ENCODE measurements around the gene SCAMP4.

The SCAMP4 gene, protein sequence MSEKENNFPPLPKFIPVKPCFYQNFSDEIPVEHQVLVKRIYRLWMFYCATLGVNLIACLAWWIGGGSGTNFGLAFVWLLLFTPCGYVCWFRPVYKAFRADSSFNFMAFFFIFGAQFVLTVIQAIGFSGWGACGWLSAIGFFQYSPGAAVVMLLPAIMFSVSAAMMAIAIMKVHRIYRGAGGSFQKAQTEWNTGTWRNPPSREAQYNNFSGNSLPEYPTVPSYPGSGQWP

DNA sequence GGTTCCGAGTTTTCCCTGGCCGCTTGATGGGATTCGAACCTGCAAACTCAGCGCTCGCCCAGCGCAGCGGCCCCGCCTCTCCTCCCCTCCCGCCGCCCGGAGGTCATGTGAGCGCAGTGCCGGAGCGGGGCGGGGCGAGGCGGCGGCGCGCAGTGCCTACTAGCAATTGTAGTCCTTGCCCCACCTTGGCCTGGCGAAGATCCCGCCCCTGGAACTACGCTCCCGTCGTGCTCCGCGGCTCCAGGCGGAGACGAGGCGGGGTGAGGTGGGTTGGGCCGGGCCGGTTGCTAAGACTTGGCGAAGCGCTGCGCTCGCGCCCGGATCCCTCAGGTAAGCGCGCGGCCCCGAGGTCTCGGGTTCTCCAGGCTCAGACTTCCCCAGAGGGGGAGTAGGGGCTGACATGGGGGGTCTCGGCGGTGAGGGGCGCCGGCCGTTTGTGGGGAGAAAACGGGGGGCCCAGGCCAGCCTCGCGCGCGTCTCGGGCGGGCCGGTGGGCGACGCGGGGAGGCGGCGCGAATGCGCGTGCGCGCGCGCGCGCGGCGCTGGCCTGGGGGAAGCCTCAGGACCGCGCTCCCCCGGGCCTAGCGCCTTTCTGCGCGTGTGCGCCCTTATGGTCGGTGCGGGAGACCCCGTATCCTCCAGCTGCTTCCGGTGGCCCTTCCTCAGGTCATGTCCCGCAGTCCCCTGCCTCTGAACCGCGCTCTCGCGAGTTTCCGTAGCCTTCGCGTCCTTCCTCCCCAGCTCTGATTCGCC is at the start of gene SCAMP4, which contains the start of gene ADAT3:
Gene SCAMP4, plus strand, starts transcription at position 290 of the 753 bp plus-strand sequence. CDS start 9,621 bp downstream, outside the sequence.
Gene ADAT3, plus strand, starts transcription at position 290 of the 753 bp plus-strand sequence. CDS start 6,649 bp downstream, outside the sequence.
- DNase-seq (ENCODE audit: low read depth in 2 of 2), result peak; percentile 96 to 99

DNA sequence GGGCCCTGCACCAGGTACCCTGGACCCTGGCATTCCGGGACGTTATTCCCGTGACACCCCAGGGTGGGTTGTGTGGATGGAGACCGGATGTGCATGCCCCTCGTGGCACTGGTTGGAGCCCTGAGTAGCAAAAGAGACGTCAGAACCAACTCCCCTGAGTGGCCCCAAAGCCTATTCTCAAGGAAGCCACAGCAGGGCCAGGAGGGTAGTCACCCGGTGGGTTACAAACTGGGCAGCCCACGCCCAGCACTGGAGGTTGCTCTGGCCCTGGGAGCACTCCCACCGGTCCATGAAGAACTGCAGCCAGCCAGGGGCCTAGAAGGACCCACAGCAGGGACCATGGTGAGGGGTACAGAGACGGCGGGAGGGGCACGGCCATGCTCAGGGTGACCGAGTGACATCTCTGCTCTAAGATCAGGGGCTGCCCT is 49.4 kb upstream of the SCAMP4 start:
- no peak for DNase-seq (ENCODE audit: low read depth in 2 of 2)

DNA sequence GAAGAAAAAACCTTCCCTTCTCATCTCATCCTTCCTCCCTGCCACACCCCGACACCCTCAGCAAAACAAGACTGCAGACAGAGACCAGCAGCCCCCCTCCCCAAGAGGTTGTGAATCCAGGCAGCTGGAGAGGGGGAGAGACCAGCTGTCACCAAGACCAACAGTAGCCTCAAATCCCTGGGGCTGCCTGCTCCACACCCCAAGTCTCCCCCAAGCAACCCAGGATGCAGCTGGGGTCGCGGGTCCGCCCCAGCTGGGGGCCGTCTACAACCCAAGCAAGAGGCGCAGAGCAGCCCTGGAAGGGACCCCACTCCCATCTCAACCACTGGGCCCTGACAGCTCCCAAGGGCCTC is 48.9 kb upstream of the SCAMP4 start:
- DNase-seq (ENCODE audit: low read depth in 2 of 2), result no peak

DNA sequence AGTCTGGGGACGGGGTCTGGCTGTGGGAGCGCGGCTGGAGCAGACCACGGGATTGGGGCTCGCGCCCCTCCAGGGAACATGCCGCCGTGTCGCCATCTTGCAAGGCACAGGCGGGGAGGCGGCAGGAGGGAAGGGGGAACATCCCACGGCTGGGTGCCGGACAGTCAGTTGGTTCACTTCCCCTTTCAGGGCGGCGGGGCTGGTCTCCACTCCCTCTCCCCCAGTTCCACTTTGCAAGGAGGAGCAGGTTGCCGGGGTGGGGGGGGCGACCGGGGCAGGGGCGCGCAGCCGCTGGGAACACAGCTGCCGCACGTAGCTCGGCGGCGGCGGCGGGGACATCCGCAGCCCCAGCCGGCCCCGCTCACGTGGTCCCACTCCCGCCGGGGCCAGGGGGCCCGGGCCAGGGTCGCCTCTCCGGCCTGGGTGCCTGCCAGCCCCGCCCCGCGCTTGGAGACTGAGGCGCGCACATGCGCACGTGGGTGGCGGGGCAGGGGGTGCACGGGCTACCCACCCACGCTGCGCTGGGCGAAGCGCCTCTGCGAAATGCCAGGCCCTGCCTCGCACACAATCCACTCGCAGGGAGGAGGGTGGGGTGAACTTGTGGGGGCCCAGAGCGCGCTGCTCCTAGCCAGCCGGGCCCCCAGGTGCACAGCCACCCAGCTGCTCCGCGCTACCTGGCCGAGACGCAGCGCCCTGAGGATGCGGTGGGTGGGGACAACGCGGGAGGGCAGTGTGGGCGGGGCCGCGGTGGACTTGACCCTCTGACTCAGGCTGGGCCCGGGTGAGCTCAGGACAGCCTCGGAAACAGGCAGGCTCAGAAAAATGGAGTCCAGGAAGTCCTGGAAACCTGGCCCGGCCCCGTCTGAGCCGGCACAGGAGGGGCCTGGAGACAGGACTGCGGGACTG is 48.2 kb upstream of the SCAMP4 start:
- DNase-seq (ENCODE audit: low read depth in 2 of 2), result peak in 1 of 2 donors; percentile 68

DNA sequence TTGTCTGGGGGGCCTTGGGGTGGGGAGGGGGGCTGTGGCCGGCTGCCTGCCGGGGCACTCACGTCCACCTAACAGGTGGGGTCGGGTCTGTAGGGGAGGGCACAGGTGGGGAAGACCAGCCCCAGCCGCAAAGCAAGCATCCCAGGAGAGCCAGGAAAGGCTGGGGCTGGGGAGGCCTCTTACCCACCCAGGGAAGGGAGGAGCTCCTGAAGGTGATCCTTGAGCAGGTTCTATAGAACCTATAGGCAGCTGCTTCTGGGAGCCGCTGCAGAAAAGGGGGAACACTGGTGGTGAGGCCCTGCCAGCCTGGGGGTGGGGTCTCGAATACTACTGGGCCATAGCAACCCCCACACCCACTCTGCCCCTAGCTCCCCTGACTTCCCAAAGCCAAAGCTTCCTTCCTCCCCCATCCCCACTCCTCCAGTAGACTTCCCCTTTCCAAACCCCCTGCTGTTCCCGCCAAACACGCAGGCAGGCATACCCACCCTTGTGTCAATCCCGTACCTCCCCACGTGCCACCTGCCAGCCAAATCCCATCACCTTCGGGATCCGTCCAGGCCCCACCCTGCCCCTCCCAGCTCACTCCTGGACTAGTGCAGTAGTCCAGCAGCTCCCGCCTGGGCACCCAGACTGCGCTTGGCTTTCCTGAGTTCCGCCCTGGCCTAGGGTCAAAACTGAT is 47.4 kb upstream of the SCAMP4 start:
- DNase-seq (ENCODE audit: low read depth in 2 of 2), result no peak

DNA sequence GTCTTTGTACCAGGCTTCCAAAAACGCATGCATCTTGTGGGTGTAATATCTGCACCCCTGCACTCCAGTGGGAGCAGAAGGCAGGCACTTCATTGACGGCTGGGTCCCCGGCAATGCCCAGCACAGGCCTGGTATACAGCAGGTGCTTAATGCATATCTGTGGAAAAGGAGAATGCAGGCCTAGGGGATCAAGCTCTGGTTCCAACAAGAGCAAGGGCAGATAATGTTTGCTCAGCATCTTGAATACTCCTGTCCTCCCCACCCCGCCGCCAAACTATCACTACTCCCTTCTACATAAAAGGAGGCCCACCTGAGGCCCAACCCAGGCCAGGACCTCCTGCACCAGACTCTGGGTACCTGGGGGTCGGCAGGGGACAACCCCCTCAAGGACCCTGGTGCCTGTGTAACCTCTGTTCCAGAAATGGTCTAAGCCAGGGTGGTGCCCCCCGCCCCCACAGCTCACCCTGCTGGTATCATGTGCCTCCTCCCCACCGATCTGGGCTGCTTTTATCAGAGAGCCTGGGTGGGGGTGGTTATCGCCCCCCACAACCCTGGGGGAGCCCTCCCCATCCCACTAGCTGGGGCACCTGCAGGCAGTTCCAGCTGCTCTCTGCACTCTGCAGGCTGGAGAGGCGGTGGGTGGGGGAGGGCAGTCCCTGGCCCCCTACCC is 46.7 kb upstream of the SCAMP4 start:
- no peak for DNase-seq (ENCODE audit: low read depth in 2 of 2)

DNA sequence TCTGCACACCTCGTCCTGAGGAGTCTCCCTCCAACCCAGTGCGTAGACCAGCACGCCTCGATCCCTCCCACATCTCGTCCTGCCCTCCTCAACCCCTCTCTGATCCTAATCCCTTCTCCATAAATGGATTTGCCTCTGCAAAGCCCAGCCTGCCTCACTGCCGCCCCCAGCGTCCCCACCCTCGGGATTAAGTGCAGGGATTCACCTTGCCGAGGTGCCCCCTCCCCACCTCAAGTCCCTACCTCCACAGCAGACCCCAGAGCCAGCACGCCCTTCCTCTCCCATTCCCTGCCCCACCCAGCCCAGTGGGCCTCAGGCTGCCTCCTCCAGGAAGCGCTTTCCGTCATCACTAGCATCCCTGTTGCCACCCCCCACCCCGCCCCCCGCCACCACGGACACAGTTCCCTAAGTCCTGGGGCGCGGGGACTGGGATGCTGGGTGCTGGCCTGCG is 45.8 kb upstream of the SCAMP4 start:
- DNase-seq (ENCODE audit: low read depth in 2 of 2), result no peak

DNA sequence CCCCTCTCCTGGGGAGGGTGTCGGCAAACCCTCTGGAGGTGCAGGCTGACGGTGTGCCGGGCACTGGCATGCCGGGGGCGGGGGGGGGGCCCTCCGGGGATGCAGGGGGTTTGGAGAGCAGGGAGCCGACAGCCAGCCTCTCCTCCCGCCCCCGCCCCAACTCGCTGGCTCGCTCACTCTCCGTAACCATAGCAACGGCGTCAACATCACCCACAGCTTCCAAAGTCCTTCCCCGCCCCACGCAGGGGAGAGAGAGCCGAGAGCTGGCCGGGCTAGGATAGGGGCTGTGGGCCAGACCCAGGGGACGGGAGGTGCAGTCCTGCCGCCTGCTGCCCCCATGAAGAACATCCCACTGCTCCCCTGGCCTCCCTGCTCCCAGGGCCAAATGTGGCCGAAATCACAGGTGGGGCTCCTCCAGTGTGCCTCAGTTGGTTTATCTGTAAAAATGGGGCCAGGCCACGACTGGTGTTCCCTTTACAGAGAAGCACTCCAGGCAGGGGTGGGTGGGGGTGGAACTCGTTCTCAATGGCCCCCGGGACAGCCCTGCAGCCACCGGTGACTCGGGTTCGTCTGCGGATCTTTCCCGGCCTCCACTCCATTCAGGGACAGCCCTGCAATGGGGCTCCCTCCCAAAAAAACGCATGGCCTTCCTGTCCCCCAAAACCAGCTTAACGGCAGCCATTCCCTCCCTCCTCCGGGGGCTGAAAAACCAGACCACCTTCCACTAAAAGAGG is 45.0 kb upstream of the SCAMP4 start:
- peak in 1 of 2 donors; percentile 44 for DNase-seq (ENCODE audit: low read depth in 2 of 2)

DNA sequence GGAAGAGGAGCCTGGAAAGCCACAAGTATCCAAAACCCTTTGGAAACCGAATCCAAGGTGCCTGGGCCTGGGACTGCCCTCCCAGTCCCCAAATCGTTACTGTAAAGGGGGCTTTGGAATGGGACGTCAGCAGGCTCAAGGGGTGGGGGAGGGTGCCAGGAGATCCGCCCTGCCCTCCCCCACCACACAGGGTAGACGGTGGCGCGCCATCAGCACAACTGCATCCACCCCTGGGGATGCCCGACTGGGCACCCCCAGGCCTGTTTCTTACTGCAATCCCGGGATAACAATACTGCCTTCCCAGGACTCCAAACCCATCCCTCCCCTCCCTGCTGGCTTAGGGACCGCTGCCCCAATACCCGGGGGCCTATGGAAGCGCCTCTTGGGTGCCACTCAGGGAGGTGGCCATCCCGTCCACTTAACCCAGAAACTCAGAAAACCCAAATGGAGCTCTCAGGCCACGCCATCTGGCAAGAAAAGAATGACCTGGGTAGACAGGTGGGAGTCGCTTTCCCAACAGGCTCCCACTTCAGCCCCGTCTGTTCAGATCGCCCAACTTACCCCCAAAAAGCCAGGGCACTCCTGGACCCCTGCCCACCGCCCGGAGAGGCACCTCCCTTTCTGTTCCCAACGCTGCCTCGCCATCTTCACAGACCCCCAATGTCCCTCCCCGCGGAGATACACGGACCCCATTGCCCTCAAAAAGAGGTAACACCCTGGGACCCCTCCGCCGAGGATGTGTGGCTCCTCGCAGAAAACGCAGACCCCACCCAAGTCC is 44.2 kb upstream of the SCAMP4 start:
- DNase-seq (ENCODE audit: low read depth in 2 of 2), result no peak

DNA sequence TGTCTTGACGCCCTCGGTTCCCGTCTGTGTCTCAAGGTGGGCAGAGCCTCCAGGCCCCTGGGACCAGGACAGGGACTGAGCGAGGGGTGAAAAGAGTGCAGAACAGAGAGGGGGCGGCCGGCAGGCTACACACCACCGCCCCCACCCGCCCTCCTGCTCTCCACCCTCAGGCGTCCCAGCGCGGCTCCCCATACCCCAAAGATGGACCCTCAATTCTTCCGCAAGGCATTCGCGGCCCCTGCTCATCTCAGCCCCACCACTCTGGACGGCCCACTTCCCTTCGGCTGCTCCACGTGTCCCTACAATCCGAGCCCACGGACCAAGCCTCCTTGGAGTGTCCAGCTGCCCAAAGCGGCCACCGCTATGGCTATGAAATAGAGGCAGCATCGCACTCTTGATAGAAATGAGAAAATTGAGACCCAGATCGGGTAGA is 43.6 kb upstream of the SCAMP4 start:
- no peak for DNase-seq (ENCODE audit: low read depth in 2 of 2)

DNA sequence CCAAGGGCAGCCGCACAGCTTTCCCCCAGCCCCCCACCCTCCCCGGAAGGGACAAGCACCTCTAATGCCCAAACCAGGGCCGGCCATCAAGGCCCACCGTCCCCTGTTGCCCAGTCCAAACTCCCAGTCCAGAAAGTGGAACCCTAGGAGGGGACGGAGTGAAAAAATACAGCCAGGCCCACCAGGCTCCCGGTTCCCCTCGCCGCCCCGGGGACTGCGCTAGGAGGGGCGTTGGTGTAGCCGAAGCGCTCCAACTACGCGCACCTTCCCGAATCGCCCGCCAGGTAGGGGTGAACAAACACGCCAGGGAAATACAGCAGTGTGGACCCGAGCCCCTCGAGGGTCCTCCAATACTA is 43.2 kb upstream of the SCAMP4 start:
- DNase-seq (ENCODE audit: low read depth in 2 of 2), result no peak

DNA sequence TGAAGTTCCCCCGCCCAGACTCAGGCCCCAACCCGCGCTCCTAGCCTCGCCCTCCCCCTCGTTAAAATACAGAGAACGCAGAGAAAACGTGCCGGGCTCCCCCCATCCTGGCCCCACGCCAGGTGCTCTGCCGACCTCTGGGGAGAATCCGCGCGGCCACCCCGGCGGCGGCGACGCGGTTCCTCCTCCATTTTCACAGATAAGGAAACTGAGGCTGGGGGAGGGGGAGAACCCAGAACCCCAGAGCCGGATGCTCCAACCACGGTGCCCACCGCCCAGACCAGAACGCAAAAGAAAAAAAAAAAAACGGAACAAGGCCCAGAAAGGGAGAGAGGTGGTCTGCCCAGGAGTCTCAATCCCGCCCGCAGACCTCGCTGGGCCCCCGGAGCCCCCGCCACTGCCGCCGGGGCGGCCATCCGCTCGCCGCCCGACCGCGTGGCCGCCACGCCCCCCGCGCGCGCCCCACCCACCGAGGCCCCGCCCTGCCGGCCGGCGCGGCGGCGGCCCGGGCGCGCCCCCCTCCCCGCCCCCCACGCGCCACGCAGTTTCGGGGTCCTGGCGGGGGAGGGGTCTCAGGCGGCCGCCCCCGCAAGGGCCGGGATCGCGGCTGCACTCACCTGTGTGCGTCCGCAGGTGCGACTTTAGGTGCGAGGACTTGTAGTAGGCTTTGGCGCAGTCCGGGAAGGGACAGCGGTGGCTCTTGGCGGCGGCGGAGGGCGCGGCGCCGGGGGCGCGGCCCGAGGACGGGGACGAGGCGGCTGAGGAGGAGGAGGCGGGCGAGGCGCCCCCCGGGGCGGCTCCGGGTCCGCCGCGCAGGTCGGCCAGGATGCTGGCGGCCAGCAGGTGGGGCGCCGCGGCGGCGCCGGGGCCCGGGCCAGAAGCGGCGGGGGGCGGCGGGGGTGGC is 42.5 kb upstream of the SCAMP4 start:
- peak in 1 of 2 donors; percentile 58 for DNase-seq (ENCODE audit: low read depth in 2 of 2)

DNA sequence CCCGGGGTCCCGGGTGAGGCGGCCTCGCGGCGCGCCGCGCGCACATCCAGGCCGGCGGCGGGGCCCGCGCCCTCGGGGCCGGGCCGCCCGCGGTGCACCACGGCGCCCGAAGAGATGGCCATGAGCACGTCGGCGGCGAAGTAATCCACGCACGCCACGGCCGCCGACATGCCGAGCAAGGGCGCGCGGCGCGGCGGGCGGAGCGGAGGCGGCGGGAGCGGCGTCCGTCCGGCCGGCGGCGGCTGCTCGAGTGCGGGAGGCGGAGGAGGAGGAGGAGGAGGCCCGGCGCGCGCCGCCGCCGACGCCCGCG is 41.9 kb upstream of the SCAMP4 start, which contains the start of gene KLF16:
Gene KLF16, minus strand, starts transcription at position 252 of the 310 bp plus-strand sequence. Its CDS starts 82 bp downstream, at position 170.
- no peak for DNase-seq (ENCODE audit: low read depth in 2 of 2)

DNA sequence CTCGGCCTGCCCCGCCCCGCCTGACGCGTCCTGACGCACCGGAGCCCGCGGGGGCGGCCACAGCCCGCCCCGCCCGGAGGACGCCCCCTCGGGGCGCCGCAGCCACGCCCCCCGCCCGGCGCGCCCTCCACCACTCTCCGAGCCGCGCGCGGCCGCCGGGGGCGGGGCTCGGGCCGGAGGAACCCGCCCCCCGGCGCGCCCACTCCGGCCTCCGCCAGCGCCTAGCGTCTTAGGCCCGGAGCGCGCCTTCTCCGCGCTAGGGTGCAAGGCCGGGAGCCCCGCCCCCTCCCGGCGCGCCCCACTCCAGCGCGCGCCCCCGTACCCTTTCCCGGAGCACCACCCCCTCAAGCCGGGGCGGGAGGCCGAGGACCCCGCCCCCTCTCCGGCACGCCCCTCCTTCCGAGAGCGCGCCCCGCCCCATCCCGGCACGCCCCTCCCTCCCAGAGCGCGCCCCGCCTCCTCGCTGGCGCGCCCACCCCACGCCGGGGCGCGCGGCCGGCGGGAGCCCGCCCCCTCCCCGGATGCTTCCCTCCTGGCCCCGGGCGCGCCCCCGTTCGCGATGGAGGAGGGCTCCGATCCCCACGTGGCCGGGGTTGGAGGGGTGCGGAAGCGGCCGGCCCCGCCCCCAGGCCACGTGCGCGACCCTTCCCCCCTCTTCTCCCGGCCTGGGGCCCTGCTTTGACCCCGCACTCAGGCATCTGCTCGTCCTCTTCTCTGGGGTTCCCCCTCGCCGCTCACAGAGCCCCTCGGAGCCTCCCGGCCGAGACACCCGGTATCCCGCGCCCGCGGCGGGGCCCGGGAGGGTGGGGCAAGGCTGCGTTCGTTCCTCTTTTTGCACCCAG is 41.3 kb upstream of the SCAMP4 start:
- peak; percentile 85 to 96 for DNase-seq (ENCODE audit: low read depth in 2 of 2)

DNA sequence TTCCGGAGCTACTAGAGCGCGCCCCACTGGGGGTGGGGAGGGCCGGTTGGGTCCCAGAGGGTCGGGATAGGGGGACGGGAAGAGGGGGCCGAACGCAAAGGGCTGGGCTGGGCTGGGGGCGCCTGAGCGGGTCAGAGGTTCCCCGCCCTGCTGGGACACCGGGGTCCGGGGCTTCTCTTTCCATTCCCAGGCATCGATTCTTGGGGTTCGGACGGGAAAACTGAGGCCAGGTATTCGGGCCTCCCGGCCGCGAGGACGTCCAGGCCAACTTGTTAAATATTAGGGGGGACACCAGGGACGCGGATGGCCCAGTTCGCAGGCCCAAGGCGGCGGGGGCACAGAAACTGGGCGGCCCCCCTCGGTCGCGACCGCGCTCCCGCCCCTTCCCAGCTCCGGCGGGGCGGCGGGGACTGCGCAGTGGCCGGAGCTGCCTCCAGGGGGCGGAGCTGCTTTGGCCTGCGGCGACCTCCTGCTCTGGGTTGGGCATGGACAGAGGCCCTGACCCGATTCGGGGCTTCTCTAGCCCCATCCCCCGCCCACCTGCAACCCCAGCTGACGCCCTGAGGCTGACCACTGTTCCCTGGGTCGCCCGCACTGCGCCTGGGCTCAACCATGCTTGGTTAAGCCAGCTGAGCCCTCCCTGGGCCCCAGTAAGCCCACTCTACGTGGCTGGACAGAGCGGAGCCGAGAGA is 40.6 kb upstream of the SCAMP4 start:
- peak in 1 of 2 donors; percentile 63 for DNase-seq (ENCODE audit: low read depth in 2 of 2)

DNA sequence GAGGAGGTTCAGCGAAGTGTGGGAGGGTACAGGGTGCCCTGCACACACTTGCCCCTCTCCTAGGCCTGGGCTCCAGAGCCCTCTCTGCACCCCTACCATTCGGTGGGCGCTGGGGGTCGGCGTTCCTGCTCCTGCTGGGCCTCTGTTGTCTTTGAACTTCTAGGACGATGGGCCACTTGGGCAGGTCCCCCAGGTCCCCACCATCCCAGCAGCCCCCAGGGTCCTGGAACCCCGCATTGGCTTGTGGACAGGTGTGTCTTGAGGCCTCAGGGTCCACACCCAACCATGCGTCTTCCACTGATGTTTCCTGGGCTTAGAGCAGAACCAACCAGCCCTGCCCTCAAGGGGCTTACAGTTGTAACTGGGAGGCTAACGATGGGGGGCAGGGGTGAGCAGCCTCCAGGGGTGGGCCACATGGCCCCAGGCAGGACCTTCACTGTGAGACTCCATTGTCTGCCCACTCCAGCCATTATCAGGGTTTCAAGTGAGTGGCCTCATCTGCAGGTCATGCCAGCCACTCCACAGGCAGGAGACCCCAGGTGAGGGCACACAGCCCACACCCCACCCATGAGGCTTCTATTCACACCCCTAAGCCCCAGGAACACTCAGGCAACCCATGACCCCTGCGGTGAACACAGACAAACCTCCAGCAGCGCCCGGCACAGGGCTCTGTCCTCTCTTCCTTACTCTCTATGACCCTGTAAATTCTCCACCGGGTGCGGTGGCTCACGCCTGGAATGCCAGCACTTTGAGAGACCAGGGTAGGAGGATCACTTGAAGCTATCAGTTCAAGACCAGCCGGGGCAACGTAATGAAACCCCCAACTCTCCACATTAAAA is 39.8 kb upstream of the SCAMP4 start:
- no peak for DNase-seq (ENCODE audit: low read depth in 2 of 2)

Measured in stimulated activated CD8-positive, alpha-beta memory T cell treated with anti-CD3 and anti-CD28 coated beads, Interleukin-7, amount 100 ng/mL, for 4 hours (primary cell).